Stimulated activated CD8-positive, alpha-beta memory T cell treated with anti-CD3 and anti-CD28 coated beads, Interleukin-4, amount 100 ng/mL, for 48 hours (primary cell): Measurements from ENCODE around the gene CD6.

Experiments used
- DNase-seq: peaks from one replicate; pipeline ENCODE4 v3.0.0-alpha.2; 2020

CD6 gene

DNA sequence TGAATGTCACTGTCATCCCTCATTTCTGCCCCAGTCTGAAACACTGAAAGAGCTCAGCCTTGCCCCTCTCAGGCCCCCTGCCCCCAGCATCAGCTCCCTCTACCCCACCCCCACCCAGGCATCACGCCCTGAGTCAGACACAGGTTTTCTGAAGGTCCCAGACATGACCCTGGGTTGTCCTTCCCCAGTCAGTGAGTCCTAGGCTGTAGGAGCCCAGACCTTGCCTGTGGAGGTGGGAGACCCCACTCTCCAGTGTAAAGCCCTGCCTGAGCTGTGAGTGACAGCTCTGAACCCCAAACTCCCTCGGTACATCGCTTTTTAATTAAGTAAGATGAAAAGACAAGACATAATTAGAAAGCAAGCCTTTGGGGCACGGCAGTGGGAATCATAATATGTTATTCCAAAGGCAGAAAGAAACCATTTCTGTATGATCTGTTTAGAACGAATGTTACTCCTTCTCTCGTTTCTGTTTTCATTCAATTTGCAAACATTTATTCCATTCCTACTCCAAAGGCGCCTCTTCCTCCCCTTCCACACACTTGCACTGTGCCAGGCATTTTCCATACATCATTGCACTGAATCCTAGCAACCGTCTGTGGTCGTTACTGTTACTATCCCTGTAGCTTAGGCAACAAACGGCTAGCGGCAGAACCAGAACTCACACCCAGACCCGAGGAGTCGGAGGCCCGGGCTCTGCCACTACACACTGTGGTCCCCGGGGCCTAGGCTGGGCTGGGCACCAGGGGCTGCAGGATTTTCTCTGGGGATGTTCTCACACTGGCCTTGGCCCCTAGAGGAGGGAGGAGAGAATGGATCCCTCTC is 63.4 kb downstream of the CD6 start:
- no peak for DNase-seq

DNA sequence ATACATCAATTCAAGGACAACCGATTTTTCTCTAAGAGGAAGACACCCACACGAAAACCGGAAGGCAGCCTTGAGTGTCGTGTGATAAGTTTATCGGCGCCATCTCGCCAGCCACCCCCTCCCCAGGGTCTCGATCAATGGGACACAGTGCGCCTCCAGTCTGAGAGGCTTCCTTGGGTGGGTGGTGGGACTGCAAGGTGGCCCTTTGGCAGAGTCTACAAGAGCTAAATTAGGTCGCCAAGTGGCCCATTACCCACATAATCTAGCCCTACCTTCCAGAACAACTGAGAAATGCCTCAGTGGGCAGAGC is 64.0 kb downstream of the CD6 start:
- DNase-seq, result no peak

- no peak for DNase-seq
These were observed 66.1 kb downstream of the CD6 start for GRCh38 chr11:61037441-61038093.

DNA sequence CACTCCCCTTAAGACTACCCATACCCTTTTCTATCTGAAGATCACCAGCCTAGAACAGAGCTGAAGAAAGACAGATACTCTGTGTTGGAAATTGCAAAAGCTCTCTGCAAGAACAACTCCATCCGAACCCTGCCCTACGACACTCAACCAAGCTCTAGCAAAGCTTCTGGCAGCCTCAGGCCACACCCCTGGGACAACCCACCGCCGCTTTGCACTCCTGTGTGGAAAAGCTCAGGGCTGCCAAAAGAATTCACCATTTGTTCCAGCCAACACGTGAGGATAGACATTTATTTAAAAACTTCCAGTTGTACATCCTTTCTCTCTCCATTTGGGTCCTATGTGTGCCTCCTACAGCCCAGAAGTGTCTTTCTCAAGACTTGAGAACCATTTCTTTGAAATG is 68.4 kb downstream of the CD6 start:
- no peak for DNase-seq

DNA sequence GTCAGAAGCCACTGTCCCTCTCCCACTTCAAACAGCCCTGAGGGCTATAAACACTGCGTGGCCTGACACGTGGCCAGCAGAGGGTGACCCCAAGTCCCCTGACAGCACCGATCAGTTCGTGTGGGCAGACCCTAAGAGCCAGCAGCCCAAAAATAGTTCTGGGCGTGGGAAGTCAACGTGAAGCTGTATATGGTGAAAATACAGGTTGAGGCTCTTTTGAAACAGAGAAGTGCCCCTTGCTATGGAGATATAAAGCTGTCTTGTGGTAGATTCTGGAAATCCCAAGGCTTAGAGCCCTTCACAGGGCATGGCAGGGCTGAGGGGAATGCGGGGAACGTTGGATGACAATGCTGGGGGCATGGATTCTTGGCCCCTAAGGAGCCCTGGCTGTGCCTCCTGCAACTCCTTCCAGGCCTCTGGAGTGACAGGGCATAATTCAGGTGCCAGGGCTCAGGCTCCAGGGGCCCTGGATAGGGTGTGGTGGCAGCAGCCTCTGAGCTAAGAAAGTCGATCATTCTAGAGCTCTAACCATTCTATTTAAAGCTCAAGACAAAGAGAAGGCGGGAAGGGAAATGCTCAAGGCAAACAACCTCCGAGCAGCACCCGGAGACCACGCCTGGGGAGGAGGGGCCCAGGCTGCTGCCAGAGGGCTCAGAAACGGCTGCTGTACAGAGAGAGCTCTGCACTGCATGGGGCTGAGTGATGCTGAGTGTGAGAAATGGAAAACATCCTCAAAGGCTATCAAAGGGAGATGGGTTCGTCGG is 70.5 kb downstream of the CD6 start:
- peak; percentile 75 for DNase-seq

DNA sequence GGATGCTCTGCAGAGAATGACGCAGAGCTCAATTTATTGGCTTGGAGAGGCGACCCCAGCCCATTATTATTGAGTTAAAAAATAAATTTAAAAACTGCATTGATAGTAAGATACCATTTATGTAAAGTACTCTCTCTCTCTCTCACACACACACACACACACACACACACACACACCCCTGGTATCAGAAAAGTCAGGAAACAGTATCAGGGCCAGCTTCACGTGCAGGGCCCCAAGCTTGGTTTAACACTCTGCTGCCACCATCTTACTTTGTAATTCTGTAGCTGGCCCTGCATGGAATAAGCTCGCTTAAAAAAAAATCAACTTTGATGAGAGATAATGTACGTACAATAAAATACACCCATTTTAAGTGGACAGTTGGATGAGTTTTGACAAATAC is 71.1 kb downstream of the CD6 start:
- no peak for DNase-seq

- DNase-seq, result no peak
These were observed 71.6 kb downstream of the CD6 start for GRCh38 chr11:61042961-61043540.

GRCh38 chr11:61045271-61045670 is 73.8 kb downstream of the CD6 start:
- DNase-seq, result no peak

DNA sequence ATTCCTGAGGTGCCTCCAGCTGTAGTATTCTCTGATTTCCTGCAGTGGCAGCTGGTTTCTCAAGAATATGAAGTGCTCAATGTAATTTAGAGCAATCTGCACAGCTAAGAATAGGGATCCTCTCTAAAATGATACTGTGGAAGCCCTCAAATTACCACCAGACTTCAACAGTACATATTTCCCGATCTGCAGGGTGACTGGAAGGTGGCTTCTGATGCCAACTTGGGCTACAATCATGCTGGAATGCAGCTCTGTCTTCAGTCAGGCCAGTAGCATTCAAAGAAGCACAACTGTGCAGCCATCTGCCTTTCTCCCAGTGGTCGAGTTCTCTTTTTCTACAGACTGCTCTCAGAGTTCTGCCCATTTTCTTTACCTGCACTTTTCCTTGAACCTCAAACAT is 75.4 kb downstream of the CD6 start:
- no peak for DNase-seq

DNA sequence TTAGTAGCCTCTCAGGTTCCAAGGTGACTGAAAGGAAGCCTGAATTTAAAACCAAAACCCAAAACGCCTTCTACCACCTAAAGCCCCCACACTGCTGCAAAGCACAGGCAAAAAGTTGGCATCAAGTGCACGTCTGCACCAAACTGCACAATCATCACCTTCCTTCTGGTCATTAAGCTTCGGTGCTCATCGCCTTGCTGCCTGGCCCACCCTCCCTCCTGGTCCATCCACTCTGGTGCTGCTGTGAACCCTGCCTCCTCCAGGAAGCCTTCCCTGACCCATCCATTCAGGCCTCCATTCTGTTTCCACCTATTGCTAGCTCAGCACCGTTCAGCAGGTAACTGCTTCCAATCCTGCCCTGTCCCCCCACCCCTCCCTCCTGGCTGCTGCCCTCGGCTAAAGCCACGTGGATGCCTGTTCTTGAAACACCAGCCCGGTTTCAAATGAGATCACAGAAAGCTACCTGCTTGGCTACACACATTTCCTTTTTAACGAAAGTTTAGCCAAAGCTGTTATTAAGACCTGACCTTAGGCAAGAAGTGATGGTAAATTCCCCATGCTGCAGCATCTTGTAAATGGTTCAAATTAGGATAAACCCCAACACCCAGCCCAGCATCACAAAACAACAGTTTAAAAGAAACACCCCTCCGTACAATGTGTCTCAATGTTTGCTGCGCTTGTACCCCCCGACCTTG is 77.0 kb downstream of the CD6 start:
- no peak for DNase-seq

GRCh38 chr11:61049063-61049377 is 77.5 kb downstream of the CD6 start:
- no peak for DNase-seq

GRCh38 chr11:61049859-61050258 is 78.4 kb downstream of the CD6 start:
- no peak for DNase-seq

- DNase-seq, result no peak
These were observed 80.9 kb downstream of the CD6 start for GRCh38 chr11:61052182-61052972.

- no peak for DNase-seq
These were observed 81.7 kb downstream of the CD6 start for GRCh38 chr11:61053191-61053590.

DNA sequence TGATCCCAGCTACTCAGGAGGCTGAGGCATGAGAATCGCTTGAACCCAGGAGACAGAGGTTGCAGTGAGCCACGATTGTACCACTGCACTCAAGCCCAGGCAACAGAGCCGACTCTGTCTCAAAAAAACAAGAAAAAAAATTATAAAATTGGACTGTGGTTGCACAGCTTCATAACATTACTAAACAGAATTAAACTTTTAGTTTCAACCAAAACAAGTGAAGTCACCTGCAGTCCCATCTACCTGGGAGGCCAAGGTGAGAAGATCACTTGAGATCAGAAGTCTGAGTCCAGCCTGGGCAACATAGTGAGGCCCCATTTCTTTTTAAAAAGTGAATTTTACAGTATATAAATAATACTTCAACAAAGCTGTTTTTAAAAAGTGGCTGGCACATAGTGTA is 83.0 kb downstream of the CD6 start:
- DNase-seq, result no peak

GRCh38 chr11:61054927-61055562 is 83.6 kb downstream of the CD6 start:
- DNase-seq, result peak; percentile 70

- DNase-seq, result no peak
These were observed 84.3 kb downstream of the CD6 start for GRCh38 chr11:61055776-61056175.

- DNase-seq, result no peak
These were observed 85.1 kb downstream of the CD6 start for GRCh38 chr11:61056571-61056970.

- DNase-seq, result no peak
These were observed 85.5 kb downstream of the CD6 start for GRCh38 chr11:61056981-61057380.

DNA sequence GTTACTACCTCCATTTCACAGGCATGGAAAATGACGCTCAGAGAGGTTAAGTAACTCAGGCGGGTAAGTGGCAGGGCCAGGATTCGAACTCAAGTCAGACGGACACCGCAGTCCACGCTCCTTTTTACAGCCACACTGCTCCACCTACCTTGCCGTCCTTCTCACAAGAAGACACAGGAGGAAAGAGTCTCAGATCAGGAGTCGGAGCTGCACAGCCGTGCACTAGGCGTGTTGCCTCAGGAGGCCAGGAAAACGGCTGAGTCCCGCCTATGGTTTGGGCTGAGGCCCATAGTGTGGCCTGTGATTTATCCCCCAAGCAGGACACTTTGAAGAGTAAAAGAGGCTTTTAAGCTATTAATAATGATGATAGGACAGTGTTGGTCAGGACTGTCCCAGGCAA is 86.1 kb downstream of the CD6 start:
- DNase-seq, result no peak

DNA sequence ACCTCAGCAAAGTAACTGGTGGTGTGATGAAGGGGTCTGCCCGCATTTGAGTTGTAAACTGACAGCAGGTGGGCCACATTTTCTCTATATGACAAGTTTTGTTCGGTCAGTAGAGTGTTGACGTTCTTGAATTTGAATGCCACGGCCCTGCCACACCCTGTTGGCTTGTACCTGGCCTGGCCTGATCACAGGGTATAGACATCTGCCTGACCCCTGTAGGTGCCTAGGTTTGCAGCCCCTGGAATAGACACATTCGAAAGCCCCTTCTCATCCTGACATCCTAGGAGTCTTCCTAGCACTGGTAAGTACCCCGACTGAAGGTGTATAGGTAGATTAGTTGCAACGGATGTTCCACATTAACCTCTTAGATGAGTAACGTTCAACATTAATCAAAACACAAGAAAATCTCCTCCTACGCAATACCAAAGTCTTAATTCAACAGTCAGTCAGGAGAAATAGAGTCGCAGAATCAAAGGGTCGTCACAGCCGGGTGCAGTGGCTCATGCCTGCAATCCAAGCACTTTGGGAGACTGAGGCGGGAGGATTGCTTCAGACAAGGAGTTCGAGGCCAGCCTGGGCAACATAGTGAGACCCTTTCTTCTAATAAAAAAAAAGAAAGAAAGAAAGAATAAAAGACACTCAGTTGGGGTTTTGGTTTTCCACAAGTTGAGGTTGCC is 87.2 kb downstream of the CD6 start:
- DNase-seq, result no peak
